GM19395 (cell line): Measurements from ENCODE around the gene ARHGAP5.
A peak's percentile ranks its signal among the peaks of the same experiment; 100 is the strongest.

Experiments used
- ATAC-seq: cut with Tn5 transposase; IDR thresholded peaks from one replicate; pipeline ENCODE4 v1.9.1; 2021; ENCODE audit warnings: mild to moderate bottlenecking, moderate library complexity; ENCODE audit not compliant: unreplicated experiment

The ARHGAP5 gene, protein sequence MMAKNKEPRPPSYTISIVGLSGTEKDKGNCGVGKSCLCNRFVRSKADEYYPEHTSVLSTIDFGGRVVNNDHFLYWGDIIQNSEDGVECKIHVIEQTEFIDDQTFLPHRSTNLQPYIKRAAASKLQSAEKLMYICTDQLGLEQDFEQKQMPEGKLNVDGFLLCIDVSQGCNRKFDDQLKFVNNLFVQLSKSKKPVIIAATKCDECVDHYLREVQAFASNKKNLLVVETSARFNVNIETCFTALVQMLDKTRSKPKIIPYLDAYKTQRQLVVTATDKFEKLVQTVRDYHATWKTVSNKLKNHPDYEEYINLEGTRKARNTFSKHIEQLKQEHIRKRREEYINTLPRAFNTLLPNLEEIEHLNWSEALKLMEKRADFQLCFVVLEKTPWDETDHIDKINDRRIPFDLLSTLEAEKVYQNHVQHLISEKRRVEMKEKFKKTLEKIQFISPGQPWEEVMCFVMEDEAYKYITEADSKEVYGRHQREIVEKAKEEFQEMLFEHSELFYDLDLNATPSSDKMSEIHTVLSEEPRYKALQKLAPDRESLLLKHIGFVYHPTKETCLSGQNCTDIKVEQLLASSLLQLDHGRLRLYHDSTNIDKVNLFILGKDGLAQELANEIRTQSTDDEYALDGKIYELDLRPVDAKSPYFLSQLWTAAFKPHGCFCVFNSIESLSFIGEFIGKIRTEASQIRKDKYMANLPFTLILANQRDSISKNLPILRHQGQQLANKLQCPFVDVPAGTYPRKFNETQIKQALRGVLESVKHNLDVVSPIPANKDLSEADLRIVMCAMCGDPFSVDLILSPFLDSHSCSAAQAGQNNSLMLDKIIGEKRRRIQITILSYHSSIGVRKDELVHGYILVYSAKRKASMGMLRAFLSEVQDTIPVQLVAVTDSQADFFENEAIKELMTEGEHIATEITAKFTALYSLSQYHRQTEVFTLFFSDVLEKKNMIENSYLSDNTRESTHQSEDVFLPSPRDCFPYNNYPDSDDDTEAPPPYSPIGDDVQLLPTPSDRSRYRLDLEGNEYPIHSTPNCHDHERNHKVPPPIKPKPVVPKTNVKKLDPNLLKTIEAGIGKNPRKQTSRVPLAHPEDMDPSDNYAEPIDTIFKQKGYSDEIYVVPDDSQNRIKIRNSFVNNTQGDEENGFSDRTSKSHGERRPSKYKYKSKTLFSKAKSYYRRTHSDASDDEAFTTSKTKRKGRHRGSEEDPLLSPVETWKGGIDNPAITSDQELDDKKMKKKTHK (N-terminal part only)

DNA sequence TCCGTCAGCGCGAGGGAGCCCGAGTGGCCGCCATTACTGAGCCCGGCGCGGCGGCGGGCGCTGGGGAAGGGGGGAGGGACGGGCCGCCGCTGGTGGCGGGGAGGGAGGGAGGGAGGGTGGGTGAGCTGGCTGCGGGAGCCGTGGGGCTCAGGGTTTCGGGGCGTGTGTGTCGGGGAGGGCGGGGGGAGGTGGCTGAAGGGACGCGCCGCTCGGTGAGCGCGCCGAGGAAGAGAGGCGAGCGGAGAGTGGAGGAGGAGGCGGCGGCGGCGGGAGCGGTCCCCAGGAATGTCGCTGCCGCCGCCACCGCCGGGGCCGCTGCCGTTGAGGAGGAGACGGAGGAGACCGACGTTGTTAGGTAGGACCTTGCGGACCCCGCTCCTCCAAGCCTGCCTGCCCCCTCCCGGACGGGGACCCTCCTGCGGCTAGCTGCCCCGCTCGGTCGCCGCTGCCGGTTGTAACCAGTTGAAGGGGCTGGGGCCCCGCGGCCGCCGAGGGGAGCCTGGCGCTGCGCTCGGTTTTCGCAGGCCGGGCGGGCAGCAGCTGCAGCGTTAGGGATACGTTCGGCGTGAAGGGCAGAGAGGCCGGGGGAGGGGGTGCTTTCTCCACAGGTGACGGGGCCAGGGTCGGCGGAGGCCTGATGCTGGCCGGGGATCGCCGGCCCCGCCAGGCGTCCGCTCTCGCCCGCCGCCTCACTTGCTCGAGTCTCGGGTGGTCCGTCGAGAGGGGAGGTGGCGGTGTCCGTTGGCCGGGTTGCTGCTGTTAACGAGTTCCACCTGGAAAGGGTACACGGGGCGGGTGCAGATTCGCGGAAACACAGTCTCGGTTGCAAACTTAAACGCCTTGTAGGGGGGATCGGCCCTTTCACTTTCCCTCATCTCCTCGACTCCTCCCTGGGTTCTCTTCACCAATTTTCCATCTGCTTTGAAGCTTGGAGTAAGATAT, at the start of gene ARHGAP5:
Gene ARHGAP5 (plus strand): TSS at position 224 of the 942 bp plus-strand sequence. CDS start 13,366 bp downstream, outside the sequence.
- peak; percentile 47 for ATAC-seq

DNA sequence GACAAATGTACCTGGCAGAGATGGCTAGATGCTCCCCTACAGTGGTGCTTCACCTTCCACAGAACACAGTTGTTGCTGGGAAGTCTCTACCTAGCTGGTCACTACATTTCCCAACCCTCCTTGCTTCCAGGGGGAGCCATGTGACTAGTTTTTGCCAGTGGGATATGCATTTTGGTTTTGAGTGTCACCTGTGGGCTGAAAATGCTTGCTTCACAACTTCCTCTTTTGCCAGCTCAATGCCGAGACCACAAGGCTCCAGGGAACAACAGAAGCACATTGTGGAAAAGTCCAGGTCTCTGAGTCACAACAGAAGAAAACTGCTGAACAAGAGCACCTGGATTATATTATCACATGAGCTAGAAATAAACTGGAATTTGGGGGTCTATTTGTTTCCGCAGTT, 48.5 kb upstream of the ARHGAP5 start:
- no peak for ATAC-seq

DNA sequence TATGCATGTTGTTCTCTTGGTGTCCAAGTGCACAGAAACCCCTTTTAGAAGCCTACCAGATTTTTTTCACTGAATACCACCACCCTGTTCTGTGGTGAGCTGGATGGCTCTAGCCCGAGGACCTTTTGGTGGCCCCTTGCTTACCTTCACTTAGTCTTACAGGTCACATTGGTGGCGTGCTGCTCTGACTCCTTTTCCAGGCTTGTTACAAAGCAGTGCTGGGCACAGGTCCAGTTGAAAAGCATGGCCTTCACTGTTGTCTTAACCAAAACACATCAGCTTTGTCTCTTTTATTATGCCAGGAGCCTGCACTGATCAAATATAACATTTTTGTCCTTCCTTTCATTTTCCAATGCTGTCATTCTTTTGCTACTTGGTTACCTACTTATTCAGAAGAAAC, 43.6 kb upstream of the ARHGAP5 start:
- no peak for ATAC-seq

DNA sequence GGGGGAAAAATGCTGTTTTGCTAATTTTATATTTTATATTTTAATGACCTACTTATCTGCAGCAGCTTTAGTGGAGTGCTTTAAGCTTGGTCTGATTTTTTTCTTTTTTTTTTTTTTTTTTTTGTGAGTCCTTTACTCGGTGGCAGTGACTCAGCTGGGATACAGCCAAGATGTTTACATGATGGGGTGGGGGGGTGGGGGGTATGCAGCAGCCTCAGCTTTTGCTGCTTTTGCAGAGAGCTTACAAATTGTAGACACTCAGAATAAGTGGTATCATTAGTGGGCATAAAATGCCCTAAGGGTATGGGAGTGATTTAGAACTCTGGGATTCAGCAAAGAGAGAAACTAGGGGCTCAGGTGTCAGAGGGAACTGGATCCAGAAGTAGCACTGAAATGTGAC, 38.2 kb upstream of the ARHGAP5 start:
- no peak for ATAC-seq

DNA sequence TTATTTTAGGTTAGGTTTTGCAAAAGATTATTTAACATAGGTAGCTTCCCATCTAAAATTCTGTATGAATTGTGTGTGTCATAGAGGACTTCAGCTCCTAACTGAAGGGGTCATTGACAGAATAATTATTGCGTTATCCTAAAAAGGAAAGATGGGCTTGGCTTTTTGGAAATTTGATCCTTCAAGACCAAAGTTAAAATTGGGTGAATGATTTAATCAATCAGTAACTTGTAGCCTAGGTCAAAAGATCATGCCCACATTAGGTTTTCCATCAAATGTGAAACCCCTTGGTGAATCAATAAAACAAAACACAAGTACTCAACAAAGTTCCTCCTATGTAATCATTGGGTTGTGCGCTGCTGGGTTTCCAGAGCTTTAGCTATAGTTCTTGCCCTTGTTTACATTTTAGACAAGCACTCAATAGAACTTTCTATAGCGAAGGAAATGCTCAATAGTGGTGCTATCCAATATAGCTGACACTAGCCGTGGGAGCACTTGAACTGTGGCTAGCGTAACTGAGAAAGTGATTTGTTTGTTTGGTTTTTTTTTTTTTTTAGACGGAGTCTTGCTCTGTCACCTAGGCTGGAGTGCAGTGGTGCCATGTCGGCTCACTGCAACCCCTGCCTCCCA, 37.6 kb upstream of the ARHGAP5 start:
- ATAC-seq = no peak

DNA sequence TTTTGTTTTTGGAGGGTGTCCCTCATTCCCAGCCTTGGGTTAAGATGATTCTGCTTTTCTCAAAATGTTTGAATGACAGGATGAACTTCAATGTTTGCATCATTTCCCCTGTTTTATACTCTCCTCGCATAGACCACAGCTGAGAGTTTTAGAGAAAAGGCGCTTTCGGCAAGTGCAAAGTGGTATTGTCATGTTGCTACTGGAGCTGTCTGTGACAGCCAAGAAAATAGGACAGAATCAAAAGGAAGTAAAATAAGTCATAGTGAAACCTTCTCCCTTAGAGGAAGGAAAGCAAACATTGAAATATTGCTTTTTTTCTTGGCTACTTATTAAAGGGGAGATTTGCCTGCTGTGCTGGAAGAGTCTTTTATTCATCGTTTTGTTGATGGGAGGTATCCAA, 33.5 kb upstream of the ARHGAP5 start:
- no peak for ATAC-seq

DNA sequence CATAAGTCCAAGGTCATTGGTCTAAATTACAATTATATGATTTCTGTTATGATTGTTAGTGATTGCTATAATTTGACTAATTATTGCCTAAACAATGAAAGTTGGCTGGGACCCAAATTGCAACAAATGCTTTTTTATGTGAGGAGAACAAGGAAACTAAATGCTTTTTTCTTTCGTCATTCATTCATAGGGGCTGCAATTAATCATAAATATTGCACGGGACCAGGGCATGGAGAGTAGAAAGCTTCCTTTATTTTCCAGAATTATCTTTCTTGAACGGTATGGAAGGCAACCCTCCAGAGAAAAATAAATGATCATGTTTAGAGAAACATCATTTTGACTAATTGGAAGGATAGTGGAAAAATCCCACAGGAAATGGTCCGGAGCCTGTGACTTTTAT, 32.6 kb upstream of the ARHGAP5 start:
- ATAC-seq = no peak

DNA sequence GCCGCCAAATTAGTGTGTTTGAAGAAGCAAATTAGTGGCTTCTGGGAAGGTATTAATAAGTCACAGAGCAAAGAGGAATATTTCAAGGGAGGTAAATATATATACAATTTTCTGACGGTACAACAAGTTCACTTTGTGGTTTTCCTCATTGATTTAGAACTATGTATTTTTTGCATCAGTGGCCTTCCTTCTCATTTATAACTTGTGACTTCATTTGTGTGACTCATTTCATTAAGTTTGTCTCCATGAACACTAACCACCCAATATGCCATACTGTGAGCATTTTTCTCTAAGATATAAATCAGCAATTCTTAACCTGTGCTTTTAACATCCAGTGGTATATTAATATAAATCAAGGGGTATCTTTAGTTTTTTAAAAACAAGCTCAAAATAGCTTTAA, 29.3 kb upstream of the ARHGAP5 start:
- ATAC-seq = no peak

DNA sequence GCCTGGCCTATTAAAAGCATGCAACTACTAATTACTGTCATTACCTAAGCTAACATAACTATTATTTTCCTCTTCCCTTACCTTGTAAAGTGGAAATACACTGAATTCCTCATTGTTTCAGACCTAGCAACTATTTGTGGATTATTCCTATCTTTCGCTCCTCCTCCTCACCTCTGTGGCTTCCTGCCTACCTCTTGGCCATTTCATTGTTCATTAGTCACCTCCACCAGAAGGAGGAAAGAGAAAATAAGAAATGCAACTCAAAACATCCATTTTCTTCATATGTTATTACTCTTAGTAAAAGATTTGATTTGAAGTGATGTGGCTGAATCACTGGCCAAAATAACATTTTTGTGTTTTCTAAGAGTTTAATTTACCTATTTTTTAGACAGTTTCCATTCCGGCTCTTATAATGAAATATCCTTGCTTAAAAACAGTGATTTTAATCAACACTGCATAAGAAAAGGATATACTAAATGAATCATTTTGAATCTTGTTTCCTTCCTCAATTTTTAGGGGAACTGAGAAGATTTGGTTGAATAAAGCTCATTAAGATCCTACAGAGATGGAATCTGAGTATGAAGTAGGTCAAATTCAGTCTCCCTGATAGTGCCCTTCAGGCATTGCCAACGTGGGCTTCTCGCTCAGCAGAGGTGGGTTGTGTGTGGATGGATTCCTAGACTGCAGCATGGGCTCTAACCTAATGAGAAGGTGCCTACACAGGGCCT, 27.6 kb upstream of the ARHGAP5 start:
- no peak for ATAC-seq

DNA sequence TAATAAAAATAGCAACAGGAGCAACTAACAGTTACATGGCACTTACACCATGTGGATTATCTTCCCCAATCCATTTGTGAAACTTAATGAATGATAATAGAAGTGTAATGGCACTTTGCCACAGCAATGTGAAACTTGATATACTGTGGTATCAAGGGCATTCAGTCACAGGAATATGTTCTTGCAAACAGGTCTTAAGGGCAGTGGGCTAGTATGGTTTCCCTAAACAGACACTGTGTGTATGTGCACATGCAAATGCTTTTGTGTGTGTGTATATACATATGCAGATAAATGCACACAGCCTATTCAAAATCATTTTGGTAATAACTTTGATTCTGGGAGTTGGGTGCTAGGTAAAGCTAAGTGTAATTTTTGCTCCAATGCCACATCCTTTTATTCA, 26.2 kb upstream of the ARHGAP5 start:
- ATAC-seq = no peak

DNA sequence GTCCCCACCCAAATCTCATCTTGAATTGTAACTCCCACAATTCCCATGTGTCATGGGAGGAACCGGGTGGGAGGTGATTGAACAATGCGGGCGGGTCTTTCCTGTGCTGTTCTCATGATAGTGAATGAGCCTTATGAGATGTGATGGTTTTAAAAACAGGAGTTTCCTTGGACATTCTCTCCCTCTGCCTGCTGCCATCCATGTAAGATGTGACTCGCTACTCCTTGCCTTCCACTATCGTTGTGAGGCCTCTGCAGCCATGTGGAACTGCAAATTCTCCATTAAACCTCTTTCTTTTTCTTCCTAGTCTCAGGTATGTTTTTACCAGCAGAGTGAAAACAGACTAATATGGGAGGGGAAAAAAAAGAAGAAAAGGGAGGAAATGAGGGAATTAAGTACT, 22.6 kb upstream of the ARHGAP5 start:
- ATAC-seq = no peak

DNA sequence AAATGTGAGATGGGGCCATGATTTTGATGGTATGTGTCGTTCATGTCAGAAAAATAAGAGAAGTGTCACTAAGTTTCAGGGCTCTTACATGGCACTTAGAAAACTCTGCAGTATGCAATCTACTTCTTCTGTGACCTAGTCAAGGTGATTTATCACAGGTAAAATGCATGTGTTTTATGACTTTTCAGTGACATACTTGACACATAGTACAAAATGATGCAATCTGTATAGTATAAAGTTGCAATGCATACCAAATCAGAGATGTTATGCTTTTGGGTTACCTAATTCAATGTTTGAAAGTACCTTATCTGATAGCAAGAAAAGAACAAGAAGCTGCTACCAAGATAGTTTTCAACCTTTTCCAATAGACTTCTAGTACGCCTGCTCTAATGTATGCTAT, 21.9 kb upstream of the ARHGAP5 start:
- ATAC-seq = no peak

DNA sequence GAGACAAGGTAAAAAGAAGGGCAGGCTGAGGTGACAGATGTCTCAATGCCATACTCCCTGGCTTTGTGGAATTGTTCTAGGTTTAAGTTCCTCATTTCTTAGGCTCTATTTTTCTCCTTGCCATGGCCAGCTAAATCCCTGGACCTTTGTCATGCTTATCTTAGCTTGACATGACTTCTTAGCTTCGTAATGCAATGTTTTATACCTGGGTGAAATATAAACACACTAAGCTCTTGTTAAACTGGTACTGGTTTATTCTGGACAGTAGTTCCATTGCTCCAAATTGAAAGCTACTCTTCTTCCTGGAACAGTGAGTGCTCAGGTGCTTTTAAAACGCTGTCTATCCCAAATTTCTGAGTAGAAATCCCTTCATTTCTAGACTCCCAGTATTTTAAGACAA, 17.4 kb upstream of the ARHGAP5 start:
- ATAC-seq = no peak

DNA sequence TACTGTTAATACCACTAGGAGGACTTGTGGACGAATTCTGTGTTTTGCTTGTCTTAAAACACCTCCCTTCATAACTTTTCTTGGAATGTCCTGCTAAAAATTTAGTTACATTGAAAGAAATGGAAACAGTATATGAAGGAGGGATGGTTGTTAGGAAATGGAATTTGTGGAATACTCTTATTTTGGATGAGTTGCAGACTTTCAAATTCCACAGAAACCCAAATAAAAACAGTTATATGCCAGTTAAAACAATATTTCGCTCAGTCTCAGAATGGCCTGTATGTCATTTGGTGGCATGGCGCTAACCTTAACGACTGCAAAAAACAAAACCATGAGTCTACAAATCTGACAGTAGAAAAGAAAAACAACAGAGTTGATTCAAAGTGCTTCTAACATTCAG, 12.2 kb upstream of the ARHGAP5 start:
- no peak for ATAC-seq

DNA sequence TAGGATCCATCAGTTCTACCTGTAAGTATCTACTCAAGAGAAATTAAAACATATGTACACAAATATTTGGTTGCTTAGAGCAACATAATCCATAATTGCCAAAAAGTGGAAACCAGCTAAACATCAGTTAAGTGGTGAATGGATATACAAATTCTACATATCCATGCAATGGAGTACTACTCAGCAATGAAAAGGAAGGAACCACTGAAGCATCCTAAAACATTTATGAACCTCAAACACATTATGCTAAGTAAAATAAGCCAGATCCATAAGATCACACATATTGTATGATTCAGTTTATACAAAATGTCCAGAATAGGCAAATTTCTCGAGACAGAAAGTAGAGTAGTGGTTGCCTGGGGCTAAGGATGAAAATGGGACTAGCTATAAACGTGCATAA, 8.4 kb upstream of the ARHGAP5 start:
- no peak for ATAC-seq

DNA sequence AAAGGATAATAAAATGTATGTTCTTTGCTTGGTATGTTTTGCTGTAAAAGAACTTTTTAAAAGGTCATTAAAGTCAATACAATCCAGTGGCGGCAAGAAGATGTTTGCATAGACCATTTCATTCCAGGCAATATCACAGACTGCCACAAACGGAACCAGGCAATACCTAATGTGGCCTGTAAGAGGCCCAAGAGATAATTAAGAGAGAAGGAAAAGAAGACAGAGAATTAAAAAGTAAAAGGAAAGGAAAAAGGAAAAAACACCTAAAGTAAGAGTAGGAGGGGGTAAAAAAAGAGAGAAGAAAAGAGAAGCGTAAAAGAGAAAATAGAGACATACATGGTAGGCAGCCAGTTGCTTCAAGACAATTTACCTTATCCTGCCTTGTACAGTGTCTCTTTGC, 6.8 kb upstream of the ARHGAP5 start:
- no peak for ATAC-seq

DNA sequence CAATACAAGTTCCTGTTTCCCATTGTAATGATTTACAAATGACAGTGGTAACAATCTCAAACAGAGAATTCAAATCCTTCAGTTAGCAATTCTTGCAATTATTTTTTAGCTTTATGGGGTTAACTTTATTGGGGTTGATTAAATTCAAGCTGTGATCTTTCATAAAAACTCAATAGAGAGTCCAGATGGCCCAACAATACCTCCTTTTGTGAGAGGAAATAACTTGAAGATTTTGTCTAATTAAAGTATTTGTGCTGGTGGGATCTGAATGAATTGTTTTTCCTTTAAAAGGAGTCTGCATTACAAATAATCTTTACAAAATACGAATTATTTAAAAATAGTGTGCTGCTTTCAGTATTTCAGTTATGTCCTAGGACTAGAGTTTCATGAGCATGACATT, 4.4 kb upstream of the ARHGAP5 start:
- ATAC-seq = no peak

DNA sequence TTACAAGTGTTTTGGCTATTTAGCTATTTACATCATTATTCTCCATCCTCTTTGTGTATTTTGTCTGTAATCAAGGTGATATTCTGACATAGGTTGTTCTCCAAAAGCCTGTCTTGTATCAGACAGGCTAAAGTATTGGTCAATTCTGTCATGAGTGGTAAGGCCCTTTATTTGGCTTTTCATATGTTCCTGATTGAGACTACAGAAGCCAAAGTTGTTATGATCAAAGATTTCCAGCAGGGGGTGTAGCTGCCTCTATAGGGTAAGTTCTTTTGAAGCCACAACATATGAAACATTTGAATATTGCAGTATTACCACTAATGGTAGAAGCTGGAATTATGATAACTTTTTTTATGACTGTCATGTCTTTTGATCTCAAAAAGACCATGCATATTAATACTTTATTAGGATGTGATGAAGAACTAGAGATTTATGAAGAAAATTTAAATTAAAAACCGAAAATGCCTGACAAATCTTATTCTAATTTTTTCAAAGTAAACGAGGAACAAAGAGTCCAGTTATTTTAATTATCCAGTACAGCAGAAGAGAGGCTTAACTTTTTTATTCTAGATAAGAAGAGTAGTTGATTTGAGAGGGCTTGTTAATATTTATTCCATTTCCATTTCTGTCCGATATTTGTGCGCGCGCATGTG, 3.4 kb upstream of the ARHGAP5 start:
- ATAC-seq = peak; percentile 35
